Stimulated activated CD4-positive, alpha-beta T cell treated with anti-CD3 and anti-CD28 coated beads, TNF-alpha, amount 100 ng/mL, for 4 hours (primary cell): ENCODE results near the gene SDC3.
"Not testable (repeated sequence)": the region's sequence is repeated elsewhere in the genome, so short reads cannot be mapped to it uniquely, and the experiment has no call there.

Experiments
- DNase-seq, 3 experiments: peaks; one replicate each; pipeline ENCODE4 v3.0.0-alpha.2; 2020; ENCODE audit warnings: low read depth in 3 of 3

SDC3 gene

DNA sequence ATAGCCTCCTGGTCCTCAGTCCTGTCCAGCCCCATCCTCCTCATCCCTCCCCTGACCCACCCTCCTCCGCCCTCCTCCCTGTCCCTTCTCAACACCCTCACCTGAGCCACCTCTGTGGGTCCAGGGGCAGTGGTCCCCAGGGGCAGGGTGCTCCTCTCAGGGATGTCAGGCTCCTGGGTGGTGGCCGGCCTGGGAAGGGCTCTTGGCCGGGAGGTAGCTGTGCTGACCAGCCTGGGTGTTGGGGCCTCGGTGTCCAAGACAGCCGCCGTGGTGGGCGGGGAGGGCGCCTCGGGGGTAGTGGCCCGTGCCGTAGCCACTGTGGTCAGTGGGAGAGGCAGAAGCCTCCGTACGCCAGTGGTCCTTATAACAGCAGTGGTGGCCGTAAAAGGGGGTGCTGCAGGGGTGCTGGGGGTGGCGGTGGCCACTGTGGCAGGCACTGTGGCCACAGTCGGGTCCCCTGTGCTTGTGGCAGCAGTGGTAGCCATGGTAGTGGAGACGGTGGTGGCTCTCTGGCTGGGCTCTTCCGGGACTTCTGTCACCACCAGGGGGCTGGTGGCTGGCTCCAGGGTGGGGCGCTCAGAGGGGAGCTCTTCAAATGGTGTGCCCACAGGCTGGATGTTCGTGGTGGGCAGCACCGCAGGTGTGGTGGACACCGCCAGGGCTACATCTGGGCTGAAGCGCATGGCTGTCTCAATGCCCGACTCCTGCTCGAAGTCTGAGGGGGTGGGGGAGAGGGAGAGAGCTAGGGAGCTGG lies 31.9 kb downstream of the SDC3 start:
- no peak for DNase-seq

DNA sequence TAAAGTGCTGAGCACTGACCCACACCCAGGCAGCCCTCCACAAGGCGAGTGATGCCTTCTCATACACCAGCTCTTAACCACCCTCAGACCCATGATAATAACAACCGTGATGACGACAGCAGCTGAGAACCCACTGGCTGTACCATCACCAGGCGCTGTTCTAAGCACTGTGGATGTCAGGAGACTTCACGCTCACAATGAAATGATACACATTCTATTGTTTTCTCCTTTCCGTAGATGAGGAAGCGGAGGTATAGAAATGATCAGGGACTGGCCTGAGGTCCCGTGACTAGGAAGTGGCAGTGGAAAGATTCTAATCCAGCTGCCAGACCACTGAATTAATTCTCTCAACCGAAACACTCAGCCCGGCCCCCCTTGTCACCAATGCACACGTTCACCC lies 32.6 kb downstream of the SDC3 start:
- no peak for DNase-seq

DNA sequence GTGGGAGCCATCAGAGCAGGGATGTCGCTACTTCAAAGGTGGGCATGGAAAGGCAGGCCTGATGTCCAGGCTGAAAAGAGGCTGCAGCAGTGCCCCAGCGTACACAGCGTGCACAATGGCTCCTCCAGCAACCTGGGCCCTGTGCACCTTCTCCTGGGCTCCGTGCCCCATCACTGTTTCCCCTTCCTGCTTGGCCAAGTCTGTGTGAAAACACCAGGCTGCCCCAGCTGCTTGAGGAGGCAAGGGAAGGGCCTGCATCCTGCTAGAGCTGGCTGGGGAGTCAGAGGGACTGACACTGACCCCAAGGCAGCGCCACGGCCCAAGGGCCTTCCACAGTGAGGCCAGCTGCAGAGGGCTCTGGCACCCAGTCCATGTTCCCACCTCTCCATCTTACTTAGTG lies 33.4 kb downstream of the SDC3 start:
- DNase-seq, result no peak

DNA sequence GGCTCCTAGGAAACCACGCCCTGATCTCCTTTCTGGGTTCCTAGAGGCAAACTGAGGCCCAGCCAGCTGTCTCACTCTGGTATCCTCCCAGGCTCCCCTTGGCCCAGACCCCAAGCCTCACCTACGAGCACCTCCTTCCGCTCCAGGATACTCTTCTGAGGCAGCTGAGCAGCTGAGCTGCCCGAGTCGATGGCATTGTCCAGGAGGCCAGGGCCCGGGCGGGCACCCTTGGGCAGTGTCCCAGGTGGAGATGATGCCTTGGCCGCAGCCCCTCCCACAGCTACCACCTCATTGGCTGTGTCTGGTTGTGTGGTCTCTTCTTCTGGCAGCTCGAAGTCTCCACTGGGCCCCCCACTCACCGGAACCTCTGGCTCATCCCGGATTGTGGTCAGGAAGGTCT lies 34.4 kb downstream of the SDC3 start:
- no peak for DNase-seq

DNA sequence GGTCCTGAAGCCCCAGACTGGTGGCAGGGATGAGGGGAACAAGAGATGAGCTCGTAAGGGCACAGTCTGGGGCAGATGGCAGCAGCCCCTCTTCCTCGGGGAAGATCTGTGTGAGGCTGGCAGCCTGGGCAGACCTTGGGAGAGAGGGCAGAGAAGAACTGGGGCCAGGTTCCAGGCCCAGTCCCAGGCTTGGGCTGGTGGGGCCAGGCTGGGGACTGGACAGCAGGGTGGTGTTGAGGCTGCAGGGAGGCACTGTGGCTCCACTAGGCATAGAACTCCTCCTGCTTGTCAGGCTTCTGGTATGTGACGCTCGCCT lies 35.7 kb downstream of the SDC3 start:
- DNase-seq, result no peak

DNA sequence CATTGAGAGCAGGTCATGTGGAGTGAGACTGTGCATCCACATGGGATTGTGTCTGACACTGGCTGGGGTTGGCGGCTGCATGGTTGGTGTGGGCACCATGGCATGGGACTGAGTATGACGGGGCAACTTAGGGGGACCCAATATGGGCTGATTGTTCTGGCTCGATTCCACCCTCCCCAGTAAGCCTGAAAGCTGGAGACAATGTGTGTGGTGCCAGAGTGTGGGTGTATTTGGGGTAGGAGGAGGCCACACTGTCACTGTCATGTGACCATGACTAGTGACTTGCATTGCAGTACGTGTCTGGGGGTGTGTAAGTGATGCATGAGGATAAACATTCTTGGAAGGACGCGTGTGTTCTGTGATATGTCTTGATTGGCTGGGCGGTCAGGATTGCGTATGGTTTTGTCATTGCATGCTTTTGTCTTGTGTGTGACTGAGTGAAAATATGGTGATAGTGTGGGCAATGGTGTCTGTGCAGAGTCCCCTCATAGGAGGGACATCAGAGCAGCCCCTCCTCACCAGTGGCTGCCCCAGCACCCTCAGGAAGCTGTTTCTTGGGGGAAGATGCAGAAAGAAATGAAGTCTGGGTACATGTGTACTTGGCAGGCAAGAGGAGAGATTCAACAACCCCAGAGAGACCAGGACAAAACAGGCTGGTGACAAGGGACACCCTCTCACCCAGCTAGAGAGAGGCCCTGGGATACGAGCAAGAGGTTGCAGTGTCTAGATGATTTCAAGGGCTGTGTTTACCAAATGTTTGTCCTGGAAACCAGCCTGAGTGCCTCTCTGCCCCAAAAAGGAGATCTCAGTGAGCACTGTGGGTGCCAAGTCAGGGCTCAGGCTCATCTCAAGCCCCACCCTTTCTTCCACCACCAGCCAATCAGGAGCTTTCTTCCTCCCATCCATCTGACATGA lies 36.3 kb downstream of the SDC3 start:
- DNase-seq, result no peak

DNA sequence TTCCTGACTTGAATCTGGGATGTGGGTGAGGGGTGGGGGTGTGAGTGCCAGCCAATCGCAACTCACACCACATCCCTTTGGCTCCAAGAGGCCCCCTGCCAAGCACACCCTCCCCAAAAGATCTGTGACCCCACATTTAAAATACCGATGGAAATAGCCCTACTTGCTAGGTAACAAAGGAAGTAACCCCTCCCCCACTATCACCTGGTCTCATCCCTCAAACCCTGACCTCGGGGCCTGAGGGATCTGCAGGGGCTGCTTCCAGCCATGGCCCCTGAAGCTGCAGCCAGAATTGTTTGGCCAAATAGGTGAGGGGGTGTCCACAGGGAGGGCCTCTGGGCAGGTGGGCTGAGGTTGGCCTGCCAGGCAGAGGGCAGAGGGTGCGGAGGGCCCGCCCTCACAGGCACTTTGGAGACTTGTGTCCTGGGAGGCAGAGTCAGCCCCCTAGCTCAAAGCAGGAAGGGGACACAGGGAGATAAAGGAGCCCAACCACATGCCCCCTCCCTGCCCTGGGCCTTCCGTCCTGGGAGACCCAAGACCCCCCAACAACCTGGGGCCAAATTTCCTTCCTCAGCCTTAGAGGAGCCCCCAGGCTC lies 37.2 kb downstream of the SDC3 start:
- DNase-seq, result no peak

DNA sequence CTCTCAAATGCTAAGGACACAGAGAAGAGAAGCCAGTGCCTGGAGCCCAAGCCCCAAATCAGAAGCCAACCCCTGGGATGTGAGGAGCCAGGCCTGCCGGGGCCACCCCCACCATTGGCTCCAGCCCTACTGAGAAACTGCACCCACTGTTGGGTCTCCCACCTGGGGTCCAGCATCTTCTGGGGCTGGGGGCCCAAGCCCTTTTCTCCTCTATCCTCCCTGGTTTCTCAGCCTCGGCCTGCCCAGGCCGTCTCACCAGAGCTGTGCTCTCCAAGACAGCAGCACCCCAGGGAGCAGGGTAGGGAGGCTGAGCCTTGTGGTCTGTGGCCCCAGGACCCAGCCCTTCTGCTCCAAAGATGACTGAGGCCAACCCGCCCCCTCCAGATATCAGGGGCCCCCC lies 37.9 kb downstream of the SDC3 start:
- DNase-seq, result no peak

DNA sequence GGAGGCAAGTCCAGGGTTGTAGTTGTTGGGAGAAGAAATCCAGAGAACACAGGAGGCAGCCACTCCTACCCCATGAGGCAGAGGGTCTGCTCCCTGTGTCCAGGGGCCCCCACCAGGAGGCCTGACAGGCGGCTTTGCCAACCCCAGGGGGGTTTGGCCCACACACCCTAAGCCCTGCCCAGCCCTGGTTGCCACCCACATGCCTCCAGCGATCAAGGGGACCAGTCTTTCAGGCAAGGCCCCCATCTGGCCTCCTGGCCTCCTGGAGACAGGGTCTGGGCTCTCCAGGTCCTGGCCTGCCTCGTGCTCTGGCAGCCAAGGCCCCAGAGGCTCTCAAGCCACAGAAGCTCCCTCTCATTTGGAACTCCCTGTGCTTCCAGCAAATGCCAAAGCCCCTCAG lies 38.5 kb downstream of the SDC3 start:
- DNase-seq, result no peak

DNA sequence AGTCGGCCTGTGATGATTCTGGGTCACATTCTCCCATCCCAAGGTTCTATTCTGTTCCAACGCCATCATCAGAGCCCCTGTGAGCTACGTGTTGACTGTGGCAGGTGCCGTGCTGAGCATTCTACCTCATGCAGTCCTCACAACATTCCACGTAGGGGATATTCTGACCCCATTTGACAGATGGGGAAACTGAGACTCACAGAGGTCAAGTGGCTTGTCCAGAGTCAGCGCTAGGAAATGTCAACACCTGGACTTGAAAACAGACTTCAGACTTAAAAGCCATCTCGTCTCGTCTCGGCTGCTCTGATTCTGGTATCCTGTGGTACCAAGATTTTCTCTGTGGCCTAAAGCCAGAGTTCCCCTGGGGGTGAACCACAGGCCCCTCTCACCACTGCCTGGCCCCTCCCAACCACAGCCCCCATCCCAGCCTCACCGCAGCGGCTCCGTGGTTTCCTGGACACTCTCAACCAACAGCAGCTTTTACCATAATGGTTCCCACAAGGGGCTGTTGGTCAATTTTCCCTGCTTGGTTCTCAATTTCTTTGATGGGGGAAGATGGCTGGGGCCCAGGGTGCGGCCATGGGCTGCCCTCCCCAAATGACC lies 39.6 kb downstream of the SDC3 start:
- no peak for DNase-seq

DNA sequence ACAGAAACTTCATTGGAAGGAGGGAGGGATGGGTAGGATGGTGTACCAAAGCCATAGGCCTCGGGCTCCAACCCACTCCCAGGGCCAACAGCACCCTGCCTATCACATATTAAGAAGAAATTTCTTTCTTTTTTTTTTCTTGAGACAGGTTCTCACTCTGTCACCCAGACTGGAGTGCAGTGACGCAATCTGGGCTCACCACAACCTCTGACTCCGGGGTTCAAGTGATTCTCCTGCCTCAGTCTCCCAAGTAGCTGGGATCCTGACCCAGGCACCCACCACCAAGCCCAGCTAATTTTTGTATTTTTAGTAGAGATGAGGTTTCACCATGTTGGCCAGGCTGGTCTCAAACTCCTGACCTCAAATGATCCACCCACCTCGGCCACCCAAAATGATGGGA lies 40.5 kb downstream of the SDC3 start:
- DNase-seq, result not testable (repeated sequence)

DNA sequence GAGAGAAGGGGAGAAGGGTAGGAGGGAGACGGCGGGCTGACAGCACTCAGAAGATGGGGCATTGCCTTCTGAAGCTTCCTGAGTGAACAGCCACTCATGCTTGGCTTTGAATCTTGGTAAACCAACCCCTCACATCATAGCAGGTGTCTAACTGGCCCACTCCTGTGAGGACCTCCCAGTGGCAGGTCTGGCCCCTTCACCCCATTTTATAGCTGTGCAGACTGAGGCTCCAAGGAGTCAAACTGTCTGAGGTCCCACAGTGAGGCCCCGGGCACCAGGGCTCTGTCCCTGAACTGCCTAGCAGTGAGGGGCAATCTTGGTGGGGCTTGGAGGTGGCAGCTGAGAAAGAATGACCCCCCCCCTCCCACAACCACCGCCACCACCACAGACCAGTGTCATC lies 41.0 kb downstream of the SDC3 start:
- no peak for DNase-seq

DNA sequence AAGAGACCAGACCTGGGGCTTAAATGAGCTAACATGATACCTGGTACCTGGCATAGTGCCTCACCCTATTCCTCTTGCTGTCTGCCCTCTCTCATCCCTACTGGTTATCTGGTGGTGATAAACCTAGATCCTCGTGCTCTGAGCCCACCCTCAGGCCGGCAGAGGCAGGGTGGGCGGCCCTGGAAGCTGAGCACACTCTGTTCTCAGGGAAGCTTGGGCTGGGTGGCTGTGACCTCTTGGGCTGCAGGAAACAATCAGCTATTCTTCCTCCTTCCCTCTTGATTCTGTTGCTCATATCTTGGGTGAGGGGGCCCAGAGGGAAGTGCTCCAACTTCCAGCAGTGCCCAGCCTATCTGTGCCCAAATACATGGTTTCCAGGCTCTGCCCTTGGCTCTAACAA lies 42.0 kb downstream of the SDC3 start:
- no peak for DNase-seq

DNA sequence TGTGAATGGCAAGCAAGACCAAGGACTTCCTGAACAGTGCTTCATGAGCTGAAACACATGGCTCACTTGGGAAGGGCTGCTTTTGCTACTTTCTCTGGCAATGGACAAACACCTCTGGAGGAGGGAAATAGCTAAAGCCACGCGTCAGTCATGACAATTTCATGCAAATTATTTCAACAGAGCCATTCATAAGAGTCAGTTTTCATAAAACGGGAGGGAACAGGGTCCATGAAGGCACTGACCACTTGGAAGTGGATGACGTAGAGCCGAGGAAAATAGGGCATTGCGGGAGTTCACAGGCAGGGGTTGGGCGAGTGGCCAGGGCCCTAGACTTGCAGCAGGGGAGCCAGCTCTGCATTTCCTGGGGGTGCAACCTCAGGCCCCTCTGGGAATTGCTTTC lies 43.9 kb downstream of the SDC3 start:
- DNase-seq, result no peak

DNA sequence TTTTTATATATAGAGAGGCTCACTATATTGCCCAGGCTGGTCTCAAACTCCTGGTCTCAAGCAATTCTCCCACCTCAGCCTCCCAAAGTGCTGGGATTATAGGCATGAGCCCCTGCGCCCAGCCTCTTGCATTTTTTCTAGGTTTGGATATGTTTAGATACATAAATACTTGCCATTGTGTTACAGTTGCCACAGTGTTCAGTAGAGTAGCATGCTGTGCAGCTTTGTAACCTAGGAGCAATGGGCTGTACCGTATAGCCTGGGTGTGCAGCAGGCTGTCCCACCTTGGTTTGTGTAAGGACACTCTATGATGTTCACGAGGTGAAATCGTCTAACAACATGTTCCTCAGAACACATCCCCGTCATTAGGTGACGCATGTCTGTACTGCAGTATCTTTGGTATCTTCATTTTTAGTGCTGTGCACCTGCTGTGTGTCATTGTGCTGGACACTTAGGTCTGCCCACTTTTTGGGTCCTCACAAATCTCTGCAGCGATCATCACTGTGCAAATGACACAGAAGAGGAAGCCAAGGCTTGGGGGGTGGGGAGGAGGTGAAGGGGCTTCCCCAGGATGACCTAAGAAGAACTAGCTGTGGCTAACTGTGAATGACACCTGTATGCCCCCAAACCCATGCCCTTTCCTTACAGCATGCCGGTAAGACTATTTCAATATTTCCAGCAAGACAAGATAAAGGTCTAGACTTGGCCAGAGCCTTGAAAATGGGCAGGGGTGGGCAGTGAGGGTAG lies 44.5 kb downstream of the SDC3 start:
- no peak for DNase-seq

DNA sequence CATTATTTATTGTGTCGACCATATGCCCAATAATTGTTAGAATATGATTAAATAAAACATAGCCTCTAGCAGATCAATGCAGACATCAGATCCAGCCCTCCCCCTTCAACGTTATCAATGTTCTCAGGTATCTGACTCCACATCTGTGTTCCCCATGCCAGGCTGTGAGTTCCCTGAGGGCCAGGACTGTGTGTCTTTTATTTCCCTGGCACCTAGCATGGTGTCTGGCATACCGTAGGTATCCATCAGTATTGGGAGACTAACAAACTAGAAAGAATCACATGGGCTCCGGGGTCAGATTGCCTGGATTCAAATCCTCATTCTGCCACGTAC lies 48.3 kb downstream of the SDC3 start:
- no peak for DNase-seq

DNA sequence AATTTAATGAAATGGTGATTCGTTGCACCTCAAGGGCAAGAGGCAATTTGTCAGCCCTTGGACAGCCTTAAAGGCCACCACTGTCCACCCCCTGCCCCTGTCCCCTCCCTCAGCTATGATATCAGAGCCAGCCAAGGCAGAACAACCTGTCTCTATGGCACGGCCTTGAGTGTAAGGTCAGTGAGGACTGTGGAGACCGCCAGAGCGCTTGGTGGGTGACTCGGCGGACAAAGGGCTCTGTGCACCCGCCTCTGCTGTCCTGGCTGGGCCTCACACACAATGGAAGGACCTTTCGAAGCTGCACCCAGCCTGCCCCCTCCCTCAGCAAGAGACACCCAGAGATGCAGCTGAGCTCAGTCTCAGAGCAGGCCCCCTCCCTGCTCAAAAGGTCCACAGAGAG lies 50.6 kb downstream of the SDC3 start:
- no peak for DNase-seq

DNA sequence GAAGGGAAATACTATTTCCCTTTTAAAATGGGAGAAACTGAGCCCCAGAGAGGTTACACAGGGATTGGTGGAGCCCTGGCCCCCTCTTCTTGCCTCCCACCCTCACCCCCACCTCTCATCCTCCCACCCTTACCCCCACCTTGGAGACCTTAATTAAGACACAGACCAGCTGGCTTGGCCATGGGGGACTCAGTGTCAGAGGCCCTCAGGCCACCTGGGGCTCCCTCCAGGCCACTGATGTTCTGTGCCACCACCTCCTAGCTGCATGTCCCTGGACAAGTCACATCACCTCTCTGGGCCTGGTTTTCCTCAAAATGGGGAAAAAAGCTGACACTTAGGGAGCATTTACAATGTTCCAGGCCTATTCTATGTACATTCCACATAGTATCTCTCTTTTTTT lies 51.5 kb downstream of the SDC3 start:
- no peak for DNase-seq

DNA sequence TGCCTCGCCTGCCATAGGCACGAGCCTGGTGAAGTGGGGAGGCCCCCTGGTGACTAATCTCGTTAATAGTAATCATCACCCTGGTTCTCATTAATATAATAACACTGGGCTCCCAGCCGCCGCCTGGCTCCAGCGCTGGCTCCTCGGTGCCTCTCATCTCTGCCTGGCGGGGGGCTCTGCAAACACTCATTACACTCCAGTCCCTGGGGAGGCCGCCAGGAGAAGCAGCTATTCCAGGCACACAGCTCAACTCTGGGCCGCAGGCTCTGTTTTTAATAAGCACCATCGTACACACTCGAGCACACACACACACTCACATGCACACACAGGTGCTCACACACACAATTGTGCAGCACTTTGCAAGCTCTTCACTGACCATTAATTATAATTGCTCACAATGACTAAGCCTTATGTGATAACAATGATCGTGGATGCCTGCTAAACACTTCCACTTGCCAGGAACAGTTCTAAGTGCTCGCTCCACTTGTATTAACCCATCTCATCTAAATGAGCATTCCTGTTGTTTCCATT lies 52.2 kb downstream of the SDC3 start:
- DNase-seq, result no peak

DNA sequence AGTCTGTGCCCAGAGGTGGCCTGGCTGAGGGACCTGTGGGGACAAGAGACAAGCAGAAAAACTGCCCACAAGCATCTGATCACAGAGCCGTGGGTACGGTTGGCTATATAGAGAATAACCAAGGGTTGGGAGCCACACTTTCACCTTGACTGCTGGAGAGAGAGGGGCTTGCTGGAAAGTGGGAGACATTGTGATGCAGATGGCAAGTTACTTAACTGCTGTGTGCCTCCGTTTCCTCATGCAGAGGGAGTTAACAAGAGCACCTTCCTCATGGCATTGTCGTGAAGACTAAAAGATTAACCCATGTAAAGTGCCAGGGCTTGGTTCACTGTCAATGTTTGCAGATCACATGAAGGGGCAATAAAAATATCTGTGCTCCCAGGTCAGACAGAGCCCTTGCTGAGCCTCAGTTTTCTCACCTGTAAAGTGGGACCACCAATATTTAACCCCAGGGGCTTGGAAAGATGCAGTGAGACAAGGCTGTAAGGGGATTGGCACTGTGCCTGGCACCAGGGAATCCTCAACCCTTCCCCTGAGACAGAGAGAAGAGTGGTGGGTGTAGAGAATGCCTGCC lies 52.8 kb downstream of the SDC3 start:
- DNase-seq, result no peak

DNA sequence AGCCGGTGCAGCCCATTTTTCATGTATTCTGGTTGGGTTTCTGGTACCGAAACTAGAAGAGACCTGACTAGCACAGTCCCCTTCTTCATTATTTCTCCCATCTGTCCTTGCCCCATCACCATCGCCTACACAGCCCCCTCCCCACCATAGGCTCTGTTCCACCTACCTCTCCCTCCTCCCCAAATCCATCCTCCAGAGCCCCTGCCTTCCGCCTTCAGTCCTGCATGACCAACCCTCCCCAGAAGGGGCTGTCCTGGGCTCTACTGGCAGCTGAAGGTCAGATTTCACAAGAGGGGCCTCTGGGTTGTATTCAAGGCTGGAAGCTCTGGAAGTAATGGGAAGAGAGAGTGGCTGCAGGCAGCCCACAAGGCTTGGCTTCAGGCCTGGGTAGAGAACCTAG lies 55.2 kb downstream of the SDC3 start:
- DNase-seq, result no peak
